DMS114 treated with DMSO at 0.1 percent for 48 hours (cell line): ENCODE results near the gene JAZF1.
"Not testable (repeated sequence)": the region's sequence is repeated elsewhere in the genome, so short reads cannot be mapped to it uniquely, and the experiment has no call there.

Source experiments
- DNase-seq: peaks from one replicate; lab custom pipeline; 2025; ENCODE audit not compliant: unreplicated experiment; lab: John Stamatoyannopoulos, UW

Gene JAZF1

DNA sequence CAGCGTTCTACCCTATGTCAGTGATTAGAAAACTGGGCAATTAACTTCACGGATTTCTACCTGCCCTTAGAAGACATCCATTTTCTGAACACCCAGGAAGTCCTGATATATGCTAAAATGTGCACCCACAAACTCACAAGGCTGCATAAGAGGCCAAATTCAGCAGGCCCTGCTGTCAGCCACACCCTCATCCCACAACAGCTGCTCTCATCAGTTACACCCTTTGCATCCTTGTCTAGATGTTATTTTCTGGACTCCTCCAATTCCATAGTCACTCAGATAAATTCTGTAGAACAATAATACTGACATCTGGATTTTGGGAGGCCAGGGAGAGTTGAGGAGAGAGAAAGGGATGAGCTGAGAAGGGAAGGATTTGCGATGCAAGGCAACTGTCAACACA, 231.7 kb downstream of the JAZF1 start:
- no peak for DNase-seq

GRCh38 chr7:27947586-27948278, 232.9 kb downstream of the JAZF1 start:
- DNase-seq: no peak

DNA sequence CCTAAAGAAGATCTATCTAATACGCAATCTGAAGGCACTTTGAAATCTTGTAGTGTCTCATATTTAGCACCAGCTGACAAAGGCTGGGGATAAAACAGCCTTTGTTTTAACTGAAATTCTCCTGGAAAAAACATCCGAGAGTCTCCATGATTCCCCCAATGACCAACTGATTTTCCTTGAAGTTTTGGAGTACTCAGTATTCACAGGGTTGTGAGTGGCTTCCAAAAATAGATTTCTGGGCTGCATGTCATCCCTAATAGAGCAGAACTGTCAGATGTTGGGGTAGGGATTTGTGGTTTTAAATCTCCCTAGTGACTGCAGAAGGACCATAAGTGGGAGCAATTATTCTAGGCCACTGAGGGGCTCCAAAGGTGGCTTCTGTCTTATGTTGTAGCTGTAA, 234.2 kb downstream of the JAZF1 start:
- DNase-seq: no peak

DNA sequence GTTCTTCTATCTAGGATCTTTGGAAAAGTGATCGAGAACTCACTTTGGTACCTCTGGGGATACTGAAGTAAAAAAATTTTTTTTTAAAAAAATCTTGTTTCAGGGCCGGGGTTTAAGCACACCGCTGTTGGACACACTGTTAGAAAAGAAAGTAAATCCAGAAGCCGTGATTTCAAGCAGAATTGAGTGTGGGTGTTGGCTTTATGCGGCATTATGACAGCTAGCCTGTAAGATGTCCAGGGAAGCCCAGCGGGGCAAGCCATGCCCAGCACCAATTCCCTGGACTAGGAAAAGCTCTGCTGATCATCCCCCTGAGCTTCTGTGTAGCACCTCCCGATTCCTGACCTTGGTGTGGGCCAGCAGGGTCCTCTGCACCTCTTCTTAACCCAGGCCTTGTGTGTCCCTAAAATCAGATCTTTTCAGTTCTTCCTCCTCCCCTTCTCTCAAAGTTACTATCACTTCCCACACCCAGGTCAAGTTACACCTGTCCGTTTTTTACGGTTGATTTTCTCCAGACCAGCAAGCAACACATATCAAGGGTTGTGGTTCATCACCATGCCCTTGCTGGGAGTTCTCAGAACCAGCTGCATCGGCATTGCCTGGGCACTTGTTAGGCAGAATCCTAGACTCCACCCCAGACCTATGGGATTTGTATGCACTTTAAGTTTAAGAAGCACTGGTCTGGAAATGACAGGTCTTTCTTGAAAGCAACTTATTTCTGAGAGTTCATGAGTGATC, 235.4 kb downstream of the JAZF1 start:
- no peak for DNase-seq

DNA sequence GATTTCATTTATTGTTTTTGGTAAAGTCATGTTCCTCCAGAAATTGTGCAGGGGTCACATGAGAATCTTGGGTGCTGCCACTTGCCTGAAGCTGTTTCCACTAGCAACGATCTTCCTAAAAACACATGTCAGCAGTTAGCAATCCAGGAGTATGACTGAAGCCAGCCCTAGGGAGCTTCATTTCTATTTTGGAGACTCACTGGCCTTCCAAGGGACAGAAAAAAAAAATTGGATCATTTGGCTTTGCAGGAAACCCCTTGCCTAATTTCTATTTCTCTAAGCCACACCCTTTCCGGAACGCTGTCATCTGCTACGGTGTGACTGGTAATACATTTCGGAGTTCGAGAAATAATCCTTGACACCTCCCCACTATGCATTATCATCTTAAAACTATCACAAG, 236.0 kb downstream of the JAZF1 start:
- no peak for DNase-seq

DNA sequence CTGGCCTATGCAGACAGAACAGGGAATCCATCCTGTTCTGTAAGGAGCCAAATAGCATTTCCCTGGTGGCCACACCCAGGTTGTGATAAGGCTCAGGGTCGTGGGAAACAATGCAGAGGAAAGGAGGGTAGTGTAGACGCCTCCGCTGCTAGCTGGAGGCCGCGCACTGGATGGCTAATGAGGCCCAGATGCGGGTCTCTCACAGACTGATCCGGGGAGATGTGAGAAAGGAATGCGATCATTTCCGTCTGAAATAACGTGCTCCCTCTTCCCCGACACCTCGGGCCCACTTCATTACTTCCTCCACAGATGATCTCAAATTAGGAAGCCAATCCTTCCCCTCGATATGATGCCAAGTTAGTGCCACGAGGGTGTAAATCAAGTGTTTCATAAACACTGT, 237.4 kb downstream of the JAZF1 start:
- DNase-seq: no peak

GRCh38 chr7:27942711-27943110, 237.9 kb downstream of the JAZF1 start:
- no peak for DNase-seq

GRCh38 chr7:27941522-27941921, 239.1 kb downstream of the JAZF1 start:
- no peak for DNase-seq

DNA sequence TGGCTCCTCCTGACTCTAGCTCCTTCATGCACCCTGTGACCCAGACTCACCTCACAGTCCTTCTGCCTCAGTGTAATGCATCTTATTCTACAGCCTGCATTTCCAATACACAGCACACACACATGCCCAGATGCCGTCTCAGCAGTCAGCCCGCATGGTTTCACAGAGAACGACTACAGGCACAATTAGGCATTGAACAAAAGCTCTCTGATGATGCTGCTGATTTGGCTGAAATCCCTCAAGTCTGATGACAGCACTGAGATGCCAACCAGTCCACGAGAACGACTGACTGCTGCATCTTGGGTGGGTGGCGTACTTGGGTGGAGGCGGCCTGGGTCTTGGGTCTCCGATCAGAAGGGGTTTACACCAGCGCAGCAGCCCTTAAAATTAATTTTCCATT, 240.3 kb downstream of the JAZF1 start:
- DNase-seq: no peak

- DNase-seq: no peak
Measured at GRCh38 chr7:27939893-27940292, 240.7 kb downstream of the JAZF1 start.

GRCh38 chr7:27936768-27937102, 243.9 kb downstream of the JAZF1 start:
- no peak for DNase-seq

DNA sequence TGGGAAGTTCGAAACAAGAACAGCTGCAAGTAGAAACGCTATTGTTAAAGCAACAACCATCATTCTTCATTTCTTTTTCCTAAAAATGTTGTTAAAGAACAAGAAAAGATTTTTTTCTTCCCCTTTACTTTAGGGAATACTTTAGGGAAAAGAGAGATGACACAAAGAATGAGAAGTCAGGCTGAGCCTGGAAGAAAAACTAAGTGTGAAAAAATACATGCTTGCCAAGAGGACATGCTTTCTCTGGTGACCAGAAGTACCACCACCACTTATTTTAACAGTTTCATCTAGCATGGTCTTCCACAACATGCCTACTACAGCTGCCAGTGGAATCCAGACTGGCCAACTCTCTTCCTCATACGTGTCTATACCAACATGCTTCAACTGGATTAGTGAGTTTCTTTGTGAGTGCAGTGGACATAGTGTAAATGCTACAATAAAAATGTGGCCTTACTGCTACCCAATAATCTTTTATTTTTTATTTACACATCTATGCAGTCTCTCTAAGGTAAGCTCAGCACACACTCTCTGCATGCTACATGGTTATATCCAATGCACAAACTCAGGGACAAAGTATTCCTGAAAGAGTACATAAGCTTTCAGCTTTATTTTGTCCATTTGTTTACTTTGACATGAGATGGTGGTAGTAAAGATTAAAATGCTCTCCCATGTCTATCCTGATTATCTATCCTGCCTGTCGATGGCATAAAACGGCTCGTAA, 244.4 kb downstream of the JAZF1 start:
- no peak for DNase-seq

GRCh38 chr7:27933671-27934565, 246.7 kb downstream of the JAZF1 start:
- DNase-seq: no peak

DNA sequence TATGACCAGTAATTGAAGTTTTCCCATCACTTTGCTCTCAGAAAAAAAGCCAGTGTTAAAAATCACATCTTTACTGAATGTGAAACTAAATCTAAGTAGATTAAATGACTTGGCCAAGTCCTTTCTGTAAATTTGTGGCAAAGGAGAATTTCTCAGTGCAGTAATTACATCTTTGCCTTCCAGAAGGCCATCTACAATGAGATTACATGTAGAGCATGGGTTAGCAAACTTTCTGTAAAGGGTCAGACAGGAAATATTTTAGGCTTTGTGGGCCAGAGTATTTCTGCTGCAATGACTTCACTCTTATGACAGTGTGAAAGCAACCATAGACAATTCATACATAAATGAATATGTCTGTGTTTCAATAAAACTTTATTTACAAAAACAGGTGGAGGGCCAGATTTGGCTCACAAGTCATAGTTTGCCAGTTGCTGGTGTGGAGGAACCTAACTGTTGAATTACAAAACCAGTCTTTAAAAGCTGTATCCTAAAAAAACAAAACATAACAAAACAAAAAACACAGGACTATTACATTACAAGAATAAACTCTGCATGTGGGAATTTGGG, 249.6 kb downstream of the JAZF1 start:
- no peak for DNase-seq

- no peak for DNase-seq
Measured at GRCh38 chr7:27929127-27929526, 251.5 kb downstream of the JAZF1 start.

GRCh38 chr7:27928001-27928400, 252.6 kb downstream of the JAZF1 start:
- no peak for DNase-seq

GRCh38 chr7:27925573-27926201, 254.9 kb downstream of the JAZF1 start:
- no peak for DNase-seq

- no peak for DNase-seq
Measured at GRCh38 chr7:27923642-27923980, 257.0 kb downstream of the JAZF1 start.

DNA sequence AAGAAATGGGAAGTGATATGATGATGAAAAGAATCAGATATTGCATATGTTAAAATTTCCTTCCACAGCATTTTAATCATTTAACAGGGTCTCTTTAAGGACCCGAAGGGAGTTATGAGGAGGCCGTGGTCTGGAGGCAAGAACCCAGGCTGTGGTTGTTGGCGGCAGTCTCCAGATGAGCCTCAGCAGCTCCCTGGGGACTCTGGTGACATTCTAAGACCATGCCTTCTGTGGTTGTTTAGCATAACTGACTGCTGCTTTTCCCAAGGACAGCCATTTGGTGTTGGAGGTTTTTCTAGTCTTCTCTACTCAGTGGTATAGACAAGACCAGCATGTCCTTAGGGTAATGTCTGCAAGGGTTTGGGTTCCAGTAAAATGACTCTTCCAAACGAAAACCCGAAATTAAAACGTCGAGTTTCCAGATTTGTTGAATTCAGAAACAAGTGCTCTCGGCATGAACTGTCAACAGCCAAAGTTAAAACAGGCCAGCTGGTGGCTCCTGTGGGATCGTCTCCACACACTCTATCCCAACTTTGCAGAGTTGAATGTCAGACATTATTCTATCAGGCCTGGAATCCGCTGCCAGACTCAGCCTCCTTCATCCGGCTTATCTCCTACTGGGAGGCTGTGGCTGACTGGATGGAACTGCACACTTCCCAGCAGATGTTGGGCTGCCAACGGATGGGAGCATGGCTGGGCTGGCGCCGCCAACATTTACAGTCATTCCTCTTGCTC, 257.5 kb downstream of the JAZF1 start:
- no peak for DNase-seq

DNA sequence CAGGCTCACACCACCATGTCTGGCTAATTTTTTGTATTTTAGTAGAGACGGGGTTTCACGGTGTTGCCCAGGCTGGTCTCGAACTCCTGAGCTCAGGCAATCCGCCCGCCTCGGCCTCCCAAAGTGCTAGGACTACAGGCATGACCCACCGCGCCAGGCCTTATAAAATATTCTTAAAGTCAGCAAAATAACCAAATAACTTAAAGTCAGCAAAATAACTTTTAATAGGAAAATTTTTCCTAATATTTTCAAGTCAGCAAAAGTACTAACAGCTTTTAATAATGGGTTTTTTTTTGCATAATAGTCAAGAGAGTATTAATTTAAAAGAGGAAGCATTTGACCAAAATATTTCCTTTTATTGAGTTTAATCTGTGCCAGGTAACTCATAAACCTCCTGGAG, 258.2 kb downstream of the JAZF1 start:
- not testable (repeated sequence) for DNase-seq
